SK-N-SH treated with all-trans-retinoic acid at 6 μM for 48 hours (cell line): Measurements from ENCODE around the gene NEK11.

ENCODE experiments used
- ARNTL ChIP-seq: fragments of 450-650 bp; formaldehyde crosslinking; IDR thresholded peaks from 2 replicates; pipeline ENCODE4 v1.5.0; 2020; ENCODE audit warnings: low read depth, mild to moderate bottlenecking, moderate library complexity, borderline replicate concordance
- CSDC2 ChIP-seq: fragments of 250-450 bp; sonication (Bioruptor Pico); IDR thresholded peaks from 2 replicates; pipeline ENCODE4 v1.5.0; 2020; ENCODE audit warnings: mild to moderate bottlenecking, moderate library complexity
- ISL1 ChIP-seq: fragments of 250-450 bp; sonication (Bioruptor Pico); IDR thresholded peaks from 2 replicates; pipeline ENCODE4 v2.1.2; 2022; ENCODE audit warnings: mild to moderate bottlenecking, moderate library complexity
- OSR1 ChIP-seq: fragments of 250-450 bp; sonication (Bioruptor Pico); IDR thresholded peaks from 2 replicates; pipeline ENCODE4 v1.8.0; 2022; ENCODE audit warnings: moderate library complexity, mild to moderate bottlenecking, inconsistent platforms
- ZC3H10 ChIP-seq: fragments of 250-450 bp; sonication (Bioruptor Pico); IDR thresholded peaks from 2 replicates; pipeline ENCODE4 v1.5.1; 2021; ENCODE audit warnings: mild to moderate bottlenecking, moderate library complexity
- ZFP3 ChIP-seq: fragments of 250-450 bp; sonication (Bioruptor Pico); IDR thresholded peaks from 2 replicates; pipeline ENCODE4 v1.5.0; 2020; ENCODE audit warnings: mild to moderate bottlenecking, moderate library complexity
- ZFP30 ChIP-seq: fragments of 450-650 bp; formaldehyde crosslinking; IDR thresholded peaks from 2 replicates; pipeline ENCODE4 v1.5.0; 2022; ENCODE audit warnings: mild to moderate bottlenecking, moderate library complexity
- ZNF565 ChIP-seq: fragments of 450-650 bp; formaldehyde crosslinking; conservative IDR thresholded peaks from 2 replicates; pipeline ENCODE4 v1.5.0; 2020; ENCODE audit warnings: low read depth, mild to moderate bottlenecking, moderate library complexity
- ZNF70 ChIP-seq: fragments of 450-650 bp; formaldehyde crosslinking; IDR thresholded peaks from 2 replicates; pipeline ENCODE4 v1.5.0; 2020; ENCODE audit warnings: mild to moderate bottlenecking, moderate library complexity
- ZNF8 ChIP-seq: fragments of 450-650 bp; formaldehyde crosslinking; IDR thresholded peaks from 2 replicates; pipeline ENCODE4 v1.5.0; 2020; ENCODE audit warnings: mild to moderate bottlenecking, moderate library complexity
- TF ChIP-seq, protein P1 (sequence below): fragments of 250-450 bp; sonication (Bioruptor Pico); IDR thresholded peaks from 2 replicates; pipeline ENCODE4 v1.5.1; 2021; ENCODE audit warnings: mild to moderate bottlenecking, moderate library complexity
- TF ChIP-seq, protein P2 (sequence below): fragments of 250-450 bp; sonication (Bioruptor Pico); IDR thresholded peaks from 2 replicates; pipeline ENCODE4 v1.8.0; 2021; ENCODE audit warnings: low read depth, mild to moderate bottlenecking, moderate library complexity, borderline replicate concordance
- TF ChIP-seq, protein P3 (sequence below): fragments of 250-450 bp; sonication (Bioruptor Pico); IDR thresholded peaks from 2 replicates; pipeline ENCODE4 v1.5.0; 2020; ENCODE audit warnings: mild to moderate bottlenecking, moderate library complexity

DNA sequence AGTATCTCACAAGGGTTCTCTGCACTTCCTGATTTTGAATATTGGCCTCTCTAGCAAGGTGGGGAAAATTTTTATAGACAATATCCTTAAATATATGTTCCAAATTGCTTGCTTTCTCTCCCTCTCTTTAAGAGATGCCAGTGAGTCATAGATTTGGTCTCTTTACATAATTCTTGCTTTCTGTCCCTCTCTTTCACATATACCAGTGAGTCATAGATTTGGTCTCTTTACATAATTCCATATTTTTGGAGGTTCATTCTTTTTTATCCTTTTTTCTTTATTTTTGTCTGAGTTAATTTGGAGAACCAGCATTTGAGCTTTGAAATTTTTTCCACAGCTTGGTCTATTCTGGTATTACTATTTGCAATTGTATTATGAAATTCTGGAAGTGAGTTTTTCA lies 277.2 kb downstream of the NEK11 start:
- no peak for TF ChIP-seq ZNF8 (CRISPR knock-in tag)
- TF ChIP-seq ZNF70 (CRISPR knock-in tag): no peak
- TF ChIP-seq ZC3H10: no peak
- no peak for TF ChIP-seq ZFP3
- no peak for TF ChIP-seq ZNF565 (CRISPR knock-in tag)
- TF ChIP-seq, protein P1, sequence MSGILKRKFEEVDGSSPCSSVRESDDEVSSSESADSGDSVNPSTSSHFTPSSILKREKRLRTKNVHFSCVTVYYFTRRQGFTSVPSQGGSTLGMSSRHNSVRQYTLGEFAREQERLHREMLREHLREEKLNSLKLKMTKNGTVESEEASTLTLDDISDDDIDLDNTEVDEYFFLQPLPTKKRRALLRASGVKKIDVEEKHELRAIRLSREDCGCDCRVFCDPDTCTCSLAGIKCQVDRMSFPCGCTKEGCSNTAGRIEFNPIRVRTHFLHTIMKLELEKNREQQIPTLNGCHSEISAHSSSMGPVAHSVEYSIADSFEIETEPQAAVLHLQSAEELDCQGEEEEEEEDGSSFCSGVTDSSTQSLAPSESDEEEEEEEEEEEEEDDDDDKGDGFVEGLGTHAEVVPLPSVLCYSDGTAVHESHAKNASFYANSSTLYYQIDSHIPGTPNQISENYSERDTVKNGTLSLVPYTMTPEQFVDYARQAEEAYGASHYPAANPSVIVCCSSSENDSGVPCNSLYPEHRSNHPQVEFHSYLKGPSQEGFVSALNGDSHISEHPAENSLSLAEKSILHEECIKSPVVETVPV (CRISPR knock-in tag): no peak
- TF ChIP-seq, protein P2, sequence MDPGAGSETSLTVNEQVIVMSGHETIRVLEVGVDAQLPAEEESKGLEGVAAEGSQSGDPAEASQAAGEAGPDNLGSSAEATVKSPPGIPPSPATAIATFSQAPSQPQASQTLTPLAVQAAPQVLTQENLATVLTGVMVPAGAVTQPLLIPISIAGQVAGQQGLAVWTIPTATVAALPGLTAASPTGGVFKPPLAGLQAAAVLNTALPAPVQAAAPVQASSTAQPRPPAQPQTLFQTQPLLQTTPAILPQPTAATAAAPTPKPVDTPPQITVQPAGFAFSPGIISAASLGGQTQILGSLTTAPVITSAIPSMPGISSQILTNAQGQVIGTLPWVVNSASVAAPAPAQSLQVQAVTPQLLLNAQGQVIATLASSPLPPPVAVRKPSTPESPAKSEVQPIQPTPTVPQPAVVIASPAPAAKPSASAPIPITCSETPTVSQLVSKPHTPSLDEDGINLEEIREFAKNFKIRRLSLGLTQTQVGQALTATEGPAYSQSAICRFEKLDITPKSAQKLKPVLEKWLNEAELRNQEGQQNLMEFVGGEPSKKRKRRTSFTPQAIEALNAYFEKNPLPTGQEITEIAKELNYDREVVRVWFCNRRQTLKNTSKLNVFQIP (CRISPR knock-in tag): no peak
- TF ChIP-seq, protein P3, sequence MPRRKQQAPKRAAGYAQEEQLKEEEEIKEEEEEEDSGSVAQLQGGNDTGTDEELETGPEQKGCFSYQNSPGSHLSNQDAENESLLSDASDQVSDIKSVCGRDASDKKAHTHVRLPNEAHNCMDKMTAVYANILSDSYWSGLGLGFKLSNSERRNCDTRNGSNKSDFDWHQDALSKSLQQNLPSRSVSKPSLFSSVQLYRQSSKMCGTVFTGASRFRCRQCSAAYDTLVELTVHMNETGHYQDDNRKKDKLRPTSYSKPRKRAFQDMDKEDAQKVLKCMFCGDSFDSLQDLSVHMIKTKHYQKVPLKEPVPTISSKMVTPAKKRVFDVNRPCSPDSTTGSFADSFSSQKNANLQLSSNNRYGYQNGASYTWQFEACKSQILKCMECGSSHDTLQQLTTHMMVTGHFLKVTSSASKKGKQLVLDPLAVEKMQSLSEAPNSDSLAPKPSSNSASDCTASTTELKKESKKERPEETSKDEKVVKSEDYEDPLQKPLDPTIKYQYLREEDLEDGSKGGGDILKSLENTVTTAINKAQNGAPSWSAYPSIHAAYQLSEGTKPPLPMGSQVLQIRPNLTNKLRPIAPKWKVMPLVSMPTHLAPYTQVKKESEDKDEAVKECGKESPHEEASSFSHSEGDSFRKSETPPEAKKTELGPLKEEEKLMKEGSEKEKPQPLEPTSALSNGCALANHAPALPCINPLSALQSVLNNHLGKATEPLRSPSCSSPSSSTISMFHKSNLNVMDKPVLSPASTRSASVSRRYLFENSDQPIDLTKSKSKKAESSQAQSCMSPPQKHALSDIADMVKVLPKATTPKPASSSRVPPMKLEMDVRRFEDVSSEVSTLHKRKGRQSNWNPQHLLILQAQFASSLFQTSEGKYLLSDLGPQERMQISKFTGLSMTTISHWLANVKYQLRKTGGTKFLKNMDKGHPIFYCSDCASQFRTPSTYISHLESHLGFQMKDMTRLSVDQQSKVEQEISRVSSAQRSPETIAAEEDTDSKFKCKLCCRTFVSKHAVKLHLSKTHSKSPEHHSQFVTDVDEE (CRISPR knock-in tag): no peak
- TF ChIP-seq OSR1 (CRISPR knock-in tag): no peak
- no peak for TF ChIP-seq ARNTL
- no peak for TF ChIP-seq ZFP30 (CRISPR knock-in tag)
- no peak for TF ChIP-seq CSDC2 (CRISPR knock-in tag)
- no peak for TF ChIP-seq ISL1 (CRISPR knock-in tag)
